ENCODE data around the gene RRP12.
"Not testable (repeated sequence)": the region's sequence is repeated elsewhere in the genome, so short reads cannot be mapped to it uniquely, and the experiment has no call there.

DNA sequence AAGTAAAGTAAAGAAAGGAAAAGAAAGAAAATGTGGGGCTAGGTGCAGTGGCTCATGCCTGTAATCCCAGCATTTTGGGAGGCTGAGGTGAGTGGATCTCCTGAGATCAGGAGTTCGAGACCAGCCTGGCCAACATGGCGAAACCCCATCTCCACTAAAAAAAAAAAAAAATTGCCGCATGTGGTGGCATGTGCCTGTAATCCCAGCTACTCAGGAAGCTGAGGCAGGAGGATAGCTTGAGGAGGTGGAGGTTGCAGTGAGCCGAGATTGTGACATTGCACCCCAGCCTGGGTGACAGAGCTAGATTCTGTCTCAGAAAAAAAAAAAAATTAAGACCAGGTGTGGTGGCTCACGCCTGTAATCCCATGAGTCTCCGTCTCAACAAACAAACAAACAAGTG is 57.5 kb downstream of the RRP12 start:
- not testable (repeated sequence) for TF ChIP-seq EZH2 (IDR thresholded peaks at IDR 0.05; ENCODE audit: low read length, unreplicated experiment); CTCF (conservative IDR thresholded peaks at IDR 0.05; ENCODE audit: low read depth, low read length); EZH2phosphoT487 (IDR thresholded peaks at IDR 0.05; ENCODE audit: borderline replicate concordance, low read length)

All from PC-3 (cell line).